H1 (cell line): Measurements from ENCODE around the gene LRRC25. TPM values are rescaled to one million over a fixed set of nuclear protein-coding genes. Genes with fewer than 3 reads are reported as not detected.

Experiments used
- CTBP2 ChIP-seq: IDR thresholded peaks from 2 replicates; pipeline ENCODE4 v1.7.0; 2011; ENCODE audit warnings: borderline replicate concordance, mild to moderate bottlenecking, moderate library complexity, mixed read lengths, low read length; ENCODE audit not compliant: insufficient read depth, insufficient read length
- RFX5 ChIP-seq: IDR thresholded peaks from 2 replicates; pipeline ENCODE4 v1.6.1; 2011; ENCODE audit warnings: low read depth, low read length, improper control_type of control experiment, borderline replicate concordance
- polyA plus RNA-seq, 7 experiments: library from polyadenylated mRNA; depleted of rRNA in 3 of 7; stranded (reverse) in 5 of 7; unstranded in 2 of 7; fragments of >200 nt in 5 of 7; fragments of 200-250 nt in 2 of 7; gene quantifications; 1 replicate in 5 of 7; 2 replicates in 1 of 7; 4 replicates in 1 of 7; pipeline versions ENCODE4 v1.2.1 to v1.2.3, GENCODE V29; 2011 to 2013; ENCODE audit warnings: missing spikeins in 2 of 7, mixed read lengths in 2 of 7
- total RNA-seq: library from RNA; stranded (reverse); fragmentation: NEBNext Ultra II Directional; extraction: Animal tissue kit (Norgen Biotek cat#: 25700); gene quantifications from 2 replicates; pipeline ENCODE4 v1.2.1, GENCODE V29; 2021

LRRC25 gene
- total and polyA plus RNA-seq, 2 of the 8 experiments (the other 6 are each of a cell fraction or from before 2014, with no cell fraction given), result 0.20 to 0.41 TPM

- TF ChIP-seq CTBP2 (no peak), RFX5 (no peak)
These were observed 5.8 kb downstream of the LRRC25 start (continued) for GRCh38 chr19:18391509-18392075.
